Type B pancreatic cell (in vitro differentiated cells): ENCODE measurements around the gene GRIN2D. TPM values are rescaled to one million over a fixed set of nuclear protein-coding genes. Genes with fewer than 3 reads are reported as not detected.

Experiments
- DNase-seq: peaks from one replicate; pipeline ENCODE4 v3.0.0; 2021; ENCODE audit warnings: mixed read lengths; ENCODE audit not compliant: unreplicated experiment; ENCODE audit errors: extremely low spot score
- H3K27ac Mint-ChIP-seq: 2 replicates; pipeline ENCODE4 v1.8.0; 2021; ENCODE audit warnings: mild to moderate bottlenecking, mixed read lengths
- H3K27me3 Mint-ChIP-seq: 2 replicates; pipeline ENCODE4 v1.8.0; 2021; ENCODE audit warnings: mixed read lengths
- H3K36me3 Mint-ChIP-seq: 2 replicates; pipeline ENCODE4 v1.8.0; 2021; ENCODE audit warnings: mixed read lengths
- H3K4me1 Mint-ChIP-seq: one replicate; pipeline ENCODE4 v1.8.0; 2021; ENCODE audit warnings: mixed read lengths; ENCODE audit not compliant: unreplicated experiment
- H3K4me3 Mint-ChIP-seq: 2 replicates; pipeline ENCODE4 v1.8.0; 2021; ENCODE audit warnings: mild to moderate bottlenecking, mixed read lengths
- H3K9me3 Mint-ChIP-seq: 2 replicates; pipeline ENCODE4 v1.8.0; 2021; ENCODE audit warnings: mixed read lengths
- CTCF ChIP-seq: fragments of 200-600 bp; sonication (generic); conservative IDR thresholded peaks from 2 replicates; pipeline ENCODE4 v1.5.0; 2021; ENCODE audit warnings: antibody characterized with exemption, mild to moderate bottlenecking
- total RNA-seq: library from RNA; stranded (reverse); gene quantifications from 2 replicates; pipeline ENCODE4 v1.2.1, GENCODE V29; 2021; ENCODE audit warnings: low replicate concordance

The GRIN2D gene
- total RNA-seq, 1 donor from 2014 or later: 0.58 TPM

GRCh38 chr19:48433337-48433736 lies 39.9 kb downstream of the GRIN2D start:
- peaks cover 18% of the 10 kb centered on the region for H3K4me1 Mint-ChIP-seq
- H3K9me3 Mint-ChIP-seq: no peaks in the 10 kb centered on the region
- no peak overlapping the region for H3K27ac Mint-ChIP-seq
- no peak for TF ChIP-seq CTCF
- no peak for DNase-seq
- no peaks in the 10 kb centered on the region for H3K27me3 Mint-ChIP-seq
- H3K4me3 Mint-ChIP-seq: no peak overlapping the region
- H3K36me3 Mint-ChIP-seq: no peaks in the 10 kb centered on the region

- peaks cover 18% of the 10 kb centered on the region for H3K4me1 Mint-ChIP-seq
- no peaks in the 10 kb centered on the region for H3K9me3 Mint-ChIP-seq
- no peak for TF ChIP-seq CTCF
- no peak overlapping the region for H3K27ac Mint-ChIP-seq
- no peak for DNase-seq
- H3K4me3 Mint-ChIP-seq: no peak overlapping the region
- no peaks in the 10 kb centered on the region for H3K36me3 Mint-ChIP-seq
- no peaks in the 10 kb centered on the region for H3K27me3 Mint-ChIP-seq
Measured at GRCh38 chr19:48436586-48436985, 43.1 kb downstream of the GRIN2D start.

- Mint-ChIP-seq H3K9me3 (no peaks in the 10 kb centered on the region), H3K27ac (no peak overlapping the region), H3K4me1 (peaks cover 18% of the 10 kb centered on the region), H3K27me3 (no peaks in the 10 kb centered on the region), H3K36me3 (no peaks in the 10 kb centered on the region), H3K4me3 (no peak overlapping the region)
- DNase-seq: no peak
- no peak for TF ChIP-seq CTCF
Measured at GRCh38 chr19:48441360-48442050, 48.0 kb downstream of the GRIN2D start.

GRCh38 chr19:48442116-48443035 lies 48.9 kb downstream of the GRIN2D start:
- Mint-ChIP-seq H3K4me1 (peaks cover 16% of the 10 kb centered on the region), H3K9me3 (no peaks in the 10 kb centered on the region), H3K36me3 (no peaks in the 10 kb centered on the region), H3K4me3 (no peak overlapping the region), H3K27ac (no peak overlapping the region), H3K27me3 (no peaks in the 10 kb centered on the region)
- no peak for TF ChIP-seq CTCF
- no peak for DNase-seq

GRCh38 chr19:48443256-48443655 lies 49.8 kb downstream of the GRIN2D start:
- Mint-ChIP-seq H3K27me3 (no peaks in the 10 kb centered on the region), H3K9me3 (no peaks in the 10 kb centered on the region), H3K4me1 (peaks cover 10% of the 10 kb centered on the region), H3K27ac (no peak overlapping the region), H3K4me3 (no peak overlapping the region), H3K36me3 (peaks cover 2% of the 10 kb centered on the region)
- no peak for TF ChIP-seq CTCF
- DNase-seq: no peak

Other genes with a start within 250 kb of the GRIN2D start
- 48.4 and 84.9 TPM in 2 replicates for gene LIG1, start 223.3 kb upstream of the GRIN2D start, total RNA-seq
- 6.7 and 10.7 TPM in 2 replicates for gene ZSWIM9, start 223.0 kb upstream of the GRIN2D start, total RNA-seq
- gene CARD8, start 137.8 kb upstream of the GRIN2D start, total RNA-seq: 21.9 and 50.4 TPM in 2 replicates
- gene ZNF114, start 123.6 kb upstream of the GRIN2D start, total RNA-seq: 1.5 and 7.4 TPM in 2 replicates
- gene EMP3, start 68.1 kb upstream of the GRIN2D start, total RNA-seq: 3.8 and 47.8 TPM in 2 replicates
- 8.6 and 12.8 TPM in 2 replicates for gene TMEM143, start 29.7 kb upstream of the GRIN2D start, total RNA-seq
- gene SYNGR4, start 29.3 kb upstream of the GRIN2D start, total RNA-seq: not detected in 2 replicates
- 227 and 245 TPM in 2 replicates for gene KDELR1, start 2.1 kb upstream of the GRIN2D start, total RNA-seq
- gene GRWD1, start 52.3 kb downstream of the GRIN2D start, total RNA-seq: 37.2 and 44.0 TPM in 2 replicates
- 1.8 TPM in 2 replicates for gene KCNJ14, start 61.9 kb downstream of the GRIN2D start, total RNA-seq
- gene CYTH2, start 75.7 kb downstream of the GRIN2D start, total RNA-seq: 115 and 139 TPM in 2 replicates
- 12.2 and 21.6 TPM in 2 replicates for gene LMTK3, start 118.2 kb downstream of the GRIN2D start, total RNA-seq
- 0.77 and 5.3 TPM in 2 replicates for gene SULT2B1, start 158.5 kb downstream of the GRIN2D start, total RNA-seq
- gene SPACA4, start 213.1 kb downstream of the GRIN2D start, total RNA-seq: not detected in 2 replicates
- gene FAM83E, start 221.4 kb downstream of the GRIN2D start, total RNA-seq: 6.1 and 8.1 TPM in 2 replicates
- gene RPL18, start 225.5 kb downstream of the GRIN2D start, total RNA-seq: 1,623 and 1,815 TPM in 2 replicates
- 44.0 and 47.1 TPM in 2 replicates for gene SPHK2, start 225.8 kb downstream of the GRIN2D start, total RNA-seq
- 24.5 and 31.5 TPM in 2 replicates for gene DBP, start 243.7 kb downstream of the GRIN2D start, total RNA-seq